Measurements from ENCODE around the gene CLEC7A.

DNA sequence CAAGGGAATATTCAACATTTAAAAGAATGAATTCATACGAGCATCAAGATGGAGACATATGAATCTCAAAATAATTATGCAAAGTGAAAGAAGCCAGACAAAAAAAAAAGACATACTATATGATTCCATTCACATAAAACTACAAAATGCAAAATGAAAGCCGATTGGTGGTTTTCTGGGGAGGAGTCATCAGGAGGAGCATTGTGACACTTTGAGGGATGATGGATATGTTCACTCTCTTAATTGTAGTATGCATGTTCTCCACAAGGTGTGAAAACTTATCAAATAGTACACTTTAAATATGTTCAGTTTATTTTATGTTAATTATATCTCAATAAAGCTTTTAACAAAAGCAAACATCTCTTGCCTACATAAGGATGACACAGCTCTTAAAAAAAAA is 28.4 kb upstream of the CLEC7A start:
- TF ChIP-seq, protein P1, sequence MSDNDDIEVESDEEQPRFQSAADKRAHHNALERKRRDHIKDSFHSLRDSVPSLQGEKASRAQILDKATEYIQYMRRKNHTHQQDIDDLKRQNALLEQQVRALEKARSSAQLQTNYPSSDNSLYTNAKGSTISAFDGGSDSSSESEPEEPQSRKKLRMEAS (IDR thresholded peaks at IDR 0.05) = no peak
- TF ChIP-seq HNF4A (conservative IDR thresholded peaks at IDR 0.05) (no peak), GABPA (IDR thresholded peaks at IDR 0.05 in 1 of 2, conservative IDR thresholded peaks at IDR 0.05 in 1 of 2) (no peak), FOXA1 (IDR thresholded peaks at IDR 0.05) (no peak)
- TF ChIP-seq, protein P2, sequence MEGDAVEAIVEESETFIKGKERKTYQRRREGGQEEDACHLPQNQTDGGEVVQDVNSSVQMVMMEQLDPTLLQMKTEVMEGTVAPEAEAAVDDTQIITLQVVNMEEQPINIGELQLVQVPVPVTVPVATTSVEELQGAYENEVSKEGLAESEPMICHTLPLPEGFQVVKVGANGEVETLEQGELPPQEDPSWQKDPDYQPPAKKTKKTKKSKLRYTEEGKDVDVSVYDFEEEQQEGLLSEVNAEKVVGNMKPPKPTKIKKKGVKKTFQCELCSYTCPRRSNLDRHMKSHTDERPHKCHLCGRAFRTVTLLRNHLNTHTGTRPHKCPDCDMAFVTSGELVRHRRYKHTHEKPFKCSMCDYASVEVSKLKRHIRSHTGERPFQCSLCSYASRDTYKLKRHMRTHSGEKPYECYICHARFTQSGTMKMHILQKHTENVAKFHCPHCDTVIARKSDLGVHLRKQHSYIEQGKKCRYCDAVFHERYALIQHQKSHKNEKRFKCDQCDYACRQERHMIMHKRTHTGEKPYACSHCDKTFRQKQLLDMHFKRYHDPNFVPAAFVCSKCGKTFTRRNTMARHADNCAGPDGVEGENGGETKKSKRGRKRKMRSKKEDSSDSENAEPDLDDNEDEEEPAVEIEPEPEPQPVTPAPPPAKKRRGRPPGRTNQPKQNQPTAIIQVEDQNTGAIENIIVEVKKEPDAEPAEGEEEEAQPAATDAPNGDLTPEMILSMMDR (IDR thresholded peaks at IDR 0.05; ENCODE audit: low read depth, low read length, missing input control) = no peak
- TF ChIP-seq, protein P3, sequence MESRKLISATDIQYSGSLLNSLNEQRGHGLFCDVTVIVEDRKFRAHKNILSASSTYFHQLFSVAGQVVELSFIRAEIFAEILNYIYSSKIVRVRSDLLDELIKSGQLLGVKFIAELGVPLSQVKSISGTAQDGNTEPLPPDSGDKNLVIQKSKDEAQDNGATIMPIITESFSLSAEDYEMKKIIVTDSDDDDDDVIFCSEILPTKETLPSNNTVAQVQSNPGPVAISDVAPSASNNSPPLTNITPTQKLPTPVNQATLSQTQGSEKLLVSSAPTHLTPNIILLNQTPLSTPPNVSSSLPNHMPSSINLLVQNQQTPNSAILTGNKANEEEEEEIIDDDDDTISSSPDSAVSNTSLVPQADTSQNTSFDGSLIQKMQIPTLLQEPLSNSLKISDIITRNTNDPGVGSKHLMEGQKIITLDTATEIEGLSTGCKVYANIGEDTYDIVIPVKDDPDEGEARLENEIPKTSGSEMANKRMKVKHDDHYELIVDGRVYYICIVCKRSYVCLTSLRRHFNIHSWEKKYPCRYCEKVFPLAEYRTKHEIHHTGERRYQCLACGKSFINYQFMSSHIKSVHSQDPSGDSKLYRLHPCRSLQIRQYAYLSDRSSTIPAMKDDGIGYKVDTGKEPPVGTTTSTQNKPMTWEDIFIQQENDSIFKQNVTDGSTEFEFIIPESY (IDR thresholded peaks at IDR 0.05) = no peak
